HCT116 (cell line): ENCODE data around the gene FABP3. TPM values are rescaled to one million over a fixed set of nuclear protein-coding genes. Genes with fewer than 3 reads are reported as not detected.

Experiments used
- ATAC-seq: fragments of 200-7000 bp; cut with Tn5 transposase; 2 replicates; pipeline ENCODE4 v1.9.1; 2020; ENCODE audit warnings: mild to moderate bottlenecking, moderate library complexity
- BruUV-seq: library from RNA; stranded (reverse); fragments of 400-500 nt; replicated peaks from 2 replicates; lab custom pipeline; 2021; lab: Mats Ljungman, UMichigan
- CTCF ChIA-PET: fragments of 300-600 bp; sonication (Branson Sonifier 250); formaldehyde crosslinking; loops from one replicate; lab custom pipeline; 2021; ENCODE audit warnings: antibody characterized with exemption; lab: Charles Lee
- POLR2A ChIA-PET: fragments of 300-600, 350-600 bp; sonication (Branson Sonifier 250); formaldehyde crosslinking; loops from one replicate; lab custom pipeline; 2021; ENCODE audit warnings: antibody characterized with exemption; lab: Charles Lee
- RAD21 ChIA-PET, 2 experiments: fragments of 300-600 bp; sonication (Branson Sonifier 250); formaldehyde crosslinking; loops; one replicate each; lab custom pipeline; 2023; ENCODE audit warnings: low total read pairs in 2 of 2; ENCODE audit not compliant: uncharacterized antibody in 2 of 2, unreplicated experiment in 2 of 2, low non-redundant PET in 1 of 2; lab: Charles Lee
- DNase-seq: peaks from one replicate; pipeline ENCODE4 v3.0.0-alpha.2; 2010; ENCODE audit warnings: low read depth, low spot score
- H2AFZ ChIP-seq: fragments of 200-600 bp; shearing (Covaris generic), sonication (generic); 2 replicates; pipeline ENCODE4 v1.6.1; 2017; ENCODE audit warnings: low read depth, mixed run types, mixed read lengths, antibody characterized with exemption, low read length; ENCODE audit not compliant: poor library complexity, severe bottlenecking
- H3K27ac ChIP-seq: 2 replicates; pipeline ENCODE4 v1.5.1; 2012; ENCODE audit warnings: low read depth, low read length
- H3K27me3 ChIP-seq: fragments of 200-600 bp; sonication (generic); 2 replicates; pipeline ENCODE4 v1.6.1; 2016; ENCODE audit warnings: mixed run types, low read length, mixed read lengths; ENCODE audit not compliant: insufficient read depth
- H3K36me3 ChIP-seq, 2 experiments: fragments of 200-500 bp in 1 of 2; fragments of 200-600 bp in 1 of 2; sonication (Bioruptor generic) in 1 of 2; sonication (generic) in 1 of 2; 2 replicates each; pipeline versions ENCODE4 v1.5.1 to v1.6.1; 2014 to 2016; ENCODE audit warnings: low read length in 2 of 2, inconsistent platforms in 1 of 2, mixed read lengths in 1 of 2, mixed run types in 1 of 2; ENCODE audit not compliant: insufficient read depth in 2 of 2, control insufficient read depth in 1 of 2
- H3K4me1 ChIP-seq, 2 experiments: fragments of 200-600 bp in 1 of 2; sonication (generic) in 1 of 2; 2 replicates each; pipeline versions ENCODE4 v1.5.1 to v1.6.1; 2012 to 2017; ENCODE audit warnings: low read length in 2 of 2, inconsistent platforms in 1 of 2, mild to moderate bottlenecking in 1 of 2, mixed read lengths in 1 of 2, mixed run types in 1 of 2, moderate library complexity in 1 of 2; ENCODE audit not compliant: insufficient read depth in 2 of 2, control insufficient read depth in 1 of 2
- H3K4me2 ChIP-seq: fragments of 200-600 bp; sonication (generic); 2 replicates; pipeline ENCODE4 v1.6.1; 2017; ENCODE audit warnings: mixed run types, low read length, mixed read lengths
- H3K4me3 ChIP-seq, 2 experiments: fragments of 200-600 bp in 1 of 2; sonication (generic) in 1 of 2; replicated peaks in 1 of 2; 2 replicates each; pipeline ENCODE4 v1.5.1; 2011 to 2016; ENCODE audit warnings: low read length in 2 of 2, control low read depth in 1 of 2, low read depth in 1 of 2, mild to moderate bottlenecking in 1 of 2, mixed read lengths in 1 of 2, mixed run types in 1 of 2
- H3K79me2 ChIP-seq: fragments of 200-600 bp; sonication (generic); 2 replicates; pipeline ENCODE4 v1.6.1; 2017; ENCODE audit warnings: mild to moderate bottlenecking, mixed run types, low read length, moderate library complexity, mixed read lengths; ENCODE audit not compliant: insufficient read depth
- H3K9ac ChIP-seq: fragments of 200-600 bp; sonication (generic); 2 replicates; pipeline ENCODE4 v1.6.1; 2016; ENCODE audit warnings: low read length, mixed read lengths
- H3K9me2 ChIP-seq: fragments of 200-600 bp; sonication (generic), shearing (Covaris generic); 2 replicates; pipeline ENCODE4 v1.6.1; 2017; ENCODE audit warnings: mixed run types, mild to moderate bottlenecking, moderate library complexity; ENCODE audit not compliant: insufficient read depth
- H3K9me3 ChIP-seq, 2 experiments: fragments of 200-500 bp in 1 of 2; fragments of 200-600 bp in 1 of 2; sonication (Bioruptor generic) in 1 of 2; sonication (generic) in 1 of 2; 2 replicates each; pipeline ENCODE4 v1.6.1; 2014 to 2017; ENCODE audit warnings: low read length in 2 of 2, mixed read lengths in 2 of 2, inconsistent platforms in 1 of 2, low read depth in 1 of 2, mild to moderate bottlenecking in 1 of 2, mixed run types in 1 of 2, moderate library complexity in 1 of 2; ENCODE audit not compliant: control insufficient read depth in 1 of 2, insufficient read depth in 1 of 2
- H4K20me1 ChIP-seq: fragments of 200-600 bp; sonication (generic), shearing (Covaris generic); 2 replicates; pipeline ENCODE4 v1.6.1; 2017; ENCODE audit warnings: mixed run types, mild to moderate bottlenecking, moderate library complexity; ENCODE audit not compliant: insufficient read depth
- ATF3 ChIP-seq: IDR thresholded peaks from 2 replicates; pipeline ENCODE4 v1.6.1; 2012
- EGR1 ChIP-seq: IDR thresholded peaks from 2 replicates; pipeline ENCODE4 v1.6.1; 2012; ENCODE audit warnings: low read depth
- ELF1 ChIP-seq: IDR thresholded peaks from 2 replicates; pipeline ENCODE4 v1.6.1; 2012; ENCODE audit warnings: low read depth, borderline replicate concordance
- EZH2phosphoT487 ChIP-seq: fragments of 200-600 bp; IDR thresholded peaks from 2 replicates; pipeline ENCODE4 v1.6.1; 2018; ENCODE audit warnings: antibody characterized with exemption, borderline replicate concordance
- POLR2A ChIP-seq: IDR thresholded peaks from 2 replicates; pipeline ENCODE4 v1.7.0; 2011; ENCODE audit warnings: borderline replicate concordance; ENCODE audit not compliant: insufficient read depth, insufficient read length; ENCODE audit errors: extremely low read depth
- POLR2AphosphoS5 ChIP-seq: IDR thresholded peaks from 2 replicates; pipeline ENCODE4 v1.6.1; 2011; ENCODE audit warnings: mild to moderate bottlenecking, low read depth, low read length, moderate library complexity
- REST ChIP-seq: IDR thresholded peaks from 2 replicates; pipeline ENCODE4 v1.6.1; 2012; ENCODE audit warnings: low read depth
- SRF ChIP-seq: IDR thresholded peaks from 2 replicates; pipeline ENCODE4 v1.6.1; 2012; ENCODE audit warnings: low read depth
- TCF7L2 ChIP-seq: IDR thresholded peaks from 2 replicates; pipeline ENCODE4 v1.7.0; 2011; ENCODE audit warnings: borderline replicate concordance, inconsistent platforms; ENCODE audit not compliant: insufficient read depth, insufficient read length; ENCODE audit errors: extremely low read depth
- YY1 ChIP-seq: IDR thresholded peaks from 2 replicates; pipeline ENCODE4 v1.6.1; 2011; ENCODE audit warnings: low read length, low read depth, moderate library complexity, mild to moderate bottlenecking; ENCODE audit not compliant: insufficient replicate concordance; ENCODE audit errors: extremely low read depth
- ZFX ChIP-seq: fragments of 450-650 bp; IDR thresholded peaks from 2 replicates; pipeline ENCODE4 v1.6.1; 2017
- intact Hi-C: fragments of 100-400 bp; cut with micrococcal nuclease; formaldehyde crosslinking; loops from 2 replicates; pipeline ENCODE4 v1.10.0; 2022
- total RNA-seq: library from RNA; stranded (reverse); gene quantifications from one replicate; pipeline ENCODE4 v1.2.1, GENCODE V29; 2021; ENCODE audit not compliant: unreplicated experiment
- TF ChIP-seq, protein P1 (sequence below): IDR thresholded peaks from 2 replicates; pipeline ENCODE4 v1.6.1; 2011; ENCODE audit warnings: mild to moderate bottlenecking, low read length, moderate library complexity; ENCODE audit not compliant: insufficient replicate concordance; ENCODE audit errors: extremely low read depth

FABP3 gene
- total RNA-seq, 1 experiment from 2014 or later, result not detected

DNA sequence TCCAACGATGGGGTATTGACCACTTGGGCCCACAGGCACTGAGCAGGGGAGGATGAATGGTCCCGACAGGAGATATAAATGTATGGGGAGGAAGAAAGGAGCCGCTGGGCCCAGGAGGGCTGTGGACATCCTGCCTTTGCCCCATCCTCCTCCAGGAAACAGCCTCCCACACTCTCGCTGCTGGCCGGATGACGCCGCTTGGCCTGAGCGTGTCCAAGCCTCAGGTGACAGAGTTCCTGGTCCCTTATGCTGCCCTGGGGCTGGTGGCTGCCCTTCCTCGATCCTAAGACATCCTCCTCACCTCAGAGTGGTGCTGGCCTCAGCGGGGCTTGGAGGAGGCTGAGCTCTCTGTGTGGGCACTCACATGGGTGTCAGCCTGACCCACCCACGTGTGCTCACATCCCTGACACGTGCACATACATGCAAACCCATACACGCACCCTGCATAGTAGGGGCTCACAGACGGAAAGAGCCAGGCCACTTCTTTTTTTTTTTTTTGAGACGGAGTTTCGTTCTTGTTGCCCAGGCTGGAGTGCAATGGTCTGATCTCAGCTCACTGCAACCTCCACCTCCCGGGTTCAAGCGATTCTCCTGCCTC lies 34.3 kb upstream of the FABP3 start:
- no peak for DNase-seq
- Histone ChIP-seq H3K9ac (no peak overlapping the region), H3K9me3 (no peaks in the 10 kb centered on the region), H3K27ac (no peak overlapping the region), H4K20me1 (no peaks in the 10 kb centered on the region), H2AFZ (no peak overlapping the region), H3K4me1 (peaks cover 0 to under 1% of the 10 kb centered on the region in 2 experiments; a peak in 1 of 4 replicates), H3K4me2 (no peak overlapping the region), H3K79me2 (no peaks in the 10 kb centered on the region), H3K4me3 (no peak overlapping the region), H3K36me3 (no peaks in the 10 kb centered on the region), H3K27me3 (no peaks in the 10 kb centered on the region), H3K9me2 (no peaks in the 10 kb centered on the region)
- CTCF ChIA-PET, result no interaction called here
- TF ChIP-seq TCF7L2, result no peak
- no peak for TF ChIP-seq POLR2A
- no peak for TF ChIP-seq ZFX
- no peak for TF ChIP-seq REST
- TF ChIP-seq YY1, result no peak
- TF ChIP-seq POLR2AphosphoS5, result no peak
- no peak for TF ChIP-seq EZH2phosphoT487
- no peak for TF ChIP-seq ATF3
- TF ChIP-seq EGR1, result no peak
- TF ChIP-seq SRF, result no peak
- TF ChIP-seq ELF1, result no peak
- TF ChIP-seq, protein P1, sequence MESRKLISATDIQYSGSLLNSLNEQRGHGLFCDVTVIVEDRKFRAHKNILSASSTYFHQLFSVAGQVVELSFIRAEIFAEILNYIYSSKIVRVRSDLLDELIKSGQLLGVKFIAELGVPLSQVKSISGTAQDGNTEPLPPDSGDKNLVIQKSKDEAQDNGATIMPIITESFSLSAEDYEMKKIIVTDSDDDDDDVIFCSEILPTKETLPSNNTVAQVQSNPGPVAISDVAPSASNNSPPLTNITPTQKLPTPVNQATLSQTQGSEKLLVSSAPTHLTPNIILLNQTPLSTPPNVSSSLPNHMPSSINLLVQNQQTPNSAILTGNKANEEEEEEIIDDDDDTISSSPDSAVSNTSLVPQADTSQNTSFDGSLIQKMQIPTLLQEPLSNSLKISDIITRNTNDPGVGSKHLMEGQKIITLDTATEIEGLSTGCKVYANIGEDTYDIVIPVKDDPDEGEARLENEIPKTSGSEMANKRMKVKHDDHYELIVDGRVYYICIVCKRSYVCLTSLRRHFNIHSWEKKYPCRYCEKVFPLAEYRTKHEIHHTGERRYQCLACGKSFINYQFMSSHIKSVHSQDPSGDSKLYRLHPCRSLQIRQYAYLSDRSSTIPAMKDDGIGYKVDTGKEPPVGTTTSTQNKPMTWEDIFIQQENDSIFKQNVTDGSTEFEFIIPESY, result no peak
- RAD21 ChIA-PET, result no interaction called here
- POLR2A ChIA-PET, result no interaction called here
- BruUV-seq, result no TSS peak
- no peak for ATAC-seq
- intact Hi-C loops, result no loop called here
